ENCODE data around the gene FOXD3.

FOXD3 gene

GRCh38 chr1:63322114-63322943 lies at the start of gene FOXD3:
Gene FOXD3, plus strand, starts transcription at chr1:63322567. Its CDS starts 492 bp downstream, at chr1:63323059.
- no peak for DNase-seq

- no peak for DNase-seq
These were observed 49.6 kb upstream of the FOXD3 start for GRCh38 chr1:63272811-63273210.

GRCh38 chr1:63274371-63274770 lies 48.0 kb upstream of the FOXD3 start:
- DNase-seq, result no peak

GRCh38 chr1:63274979-63275378 lies 47.4 kb upstream of the FOXD3 start:
- no peak for DNase-seq

- DNase-seq, result no peak
These were observed 45.7 kb upstream of the FOXD3 start for GRCh38 chr1:63276624-63277023.

GRCh38 chr1:63277195-63278192 lies 44.9 kb upstream of the FOXD3 start:
- DNase-seq, result no peak

- DNase-seq, result no peak
These were observed 40.6 kb upstream of the FOXD3 start for GRCh38 chr1:63281753-63282152.

- DNase-seq, result no peak
These were observed 33.2 kb upstream of the FOXD3 start for GRCh38 chr1:63289135-63289534.

GRCh38 chr1:63294803-63295594 lies 27.4 kb upstream of the FOXD3 start:
- DNase-seq, result no peak

- DNase-seq, result no peak
These were observed 18.0 kb upstream of the FOXD3 start for GRCh38 chr1:63304410-63304809.

- DNase-seq, result no peak
These were observed 17.3 kb upstream of the FOXD3 start for GRCh38 chr1:63305043-63305442.

- DNase-seq, result no peak
These were observed 15.1 kb upstream of the FOXD3 start for GRCh38 chr1:63307196-63307794.

- DNase-seq, result no peak
These were observed 5.8 kb upstream of the FOXD3 start for GRCh38 chr1:63316598-63316983.

- DNase-seq, result peak; percentile 28
These were observed 5.2 kb upstream of the FOXD3 start for GRCh38 chr1:63316984-63317816.

GRCh38 chr1:63317817-63318152 lies 4.6 kb upstream of the FOXD3 start:
- no peak for DNase-seq

GRCh38 chr1:63318201-63318979 lies 4.0 kb upstream of the FOXD3 start:
- DNase-seq, result no peak

- no peak for DNase-seq
These were observed 3.0 kb upstream of the FOXD3 start for GRCh38 chr1:63319046-63320021.

- DNase-seq, result no peak
These were observed 2.2 kb upstream of the FOXD3 start for GRCh38 chr1:63320022-63320721.

Measured in stimulated activated naive CD4-positive, alpha-beta T cell treated with Interleukin-2 at 50 U/mL for 16 hours (primary cell).